SK-N-SH (cell line): ENCODE results near the gene STKLD1. TPM values are rescaled to one million over a fixed set of nuclear protein-coding genes. Genes with fewer than 3 reads are reported as not detected.

ENCODE experiments used
- CTCF ChIA-PET: fragments of 300-600, 350-600 bp; formaldehyde crosslinking; extraction: SDS; loops from one replicate; lab custom pipeline; 2021; lab: Yijun Ruan, JAX
- POLR2A ChIA-PET: fragments of 350-600 bp; sonication (Branson Sonifier 250); formaldehyde crosslinking; extraction: SDS; loops from one replicate; lab custom pipeline; 2020; ENCODE audit warnings: antibody characterized with exemption, inconsistent platforms; lab: Yijun Ruan, JAX
- DNase-seq: peaks from one replicate; pipeline ENCODE4 v3.0.0; 2012
- H2AFZ ChIP-seq: fragments of 200-600 bp; sonication (generic); 2 replicates; pipeline ENCODE4 v1.8.1; 2016; ENCODE audit warnings: antibody characterized with exemption, mild to moderate bottlenecking, low read depth
- H3F3A ChIP-seq: fragments of 200-600 bp; sonication (generic); replicated peaks from 2 replicates; pipeline ENCODE3; 2016; ENCODE audit warnings: antibody characterized with exemption, mild to moderate bottlenecking; ENCODE audit not compliant: insufficient read depth
- H3K27ac ChIP-seq, 2 experiments: fragments of 200-500 bp in 1 of 2; fragments of 200-600 bp in 1 of 2; sonication (Bioruptor generic) in 1 of 2; sonication (generic), shearing (Covaris generic) in 1 of 2; 2 replicates each; pipeline versions ENCODE4 v1.5.1 to v1.6.1; 2014 to 2016; ENCODE audit warnings: low read depth in 2 of 2, inconsistent platforms in 1 of 2, low read length in 1 of 2, mild to moderate bottlenecking in 1 of 2, mixed read lengths in 1 of 2
- H3K27me3 ChIP-seq: fragments of 200-600 bp; sonication (generic), shearing (Covaris generic); 2 replicates; pipeline ENCODE4 v1.6.1; 2016; ENCODE audit warnings: mixed run types; ENCODE audit not compliant: insufficient read depth
- H3K36me3 ChIP-seq, 2 experiments: fragments of 200-500 bp in 1 of 2; fragments of 200-600 bp in 1 of 2; sonication (Bioruptor generic) in 1 of 2; sonication (generic) in 1 of 2; replicated peaks in 1 of 2; 2 replicates each; pipeline versions ENCODE3 to v1.5.1; 2014 to 2016; ENCODE audit warnings: low read length in 1 of 2, mild to moderate bottlenecking in 1 of 2; ENCODE audit not compliant: insufficient read depth in 2 of 2, control insufficient read depth in 1 of 2
- H3K4me1 ChIP-seq, 2 experiments: fragments of 200-500 bp in 1 of 2; fragments of 200-600 bp in 1 of 2; sonication (Bioruptor generic) in 1 of 2; sonication (generic), shearing (Covaris generic) in 1 of 2; 2 replicates each; pipeline versions ENCODE4 v1.5.1 to v1.6.1; 2014 to 2016; ENCODE audit warnings: low read depth in 1 of 2, low read length in 1 of 2, mixed run types in 1 of 2; ENCODE audit not compliant: insufficient read depth in 2 of 2, control insufficient read depth in 1 of 2
- H3K4me2 ChIP-seq: fragments of 200-600 bp; sonication (generic), shearing (Covaris generic); 2 replicates; pipeline ENCODE4 v1.6.1; 2017; ENCODE audit warnings: mixed run types
- H3K4me3 ChIP-seq, 2 experiments: fragments of 200-500 bp in 1 of 2; fragments of 200-600 bp in 1 of 2; sonication (Bioruptor generic) in 1 of 2; sonication (generic), shearing (Covaris generic) in 1 of 2; 2 replicates each; pipeline versions ENCODE4 v1.5.1 to v1.8.1; 2014 to 2016; ENCODE audit warnings: low read depth in 2 of 2, inconsistent platforms in 1 of 2, low read length in 1 of 2, mild to moderate bottlenecking in 1 of 2, mixed read lengths in 1 of 2, moderate library complexity in 1 of 2
- H3K79me2 ChIP-seq: fragments of 200-600 bp; sonication (generic); 2 replicates; pipeline ENCODE4 v1.8.1; 2017; ENCODE audit warnings: mild to moderate bottlenecking; ENCODE audit not compliant: insufficient read depth
- H3K9ac ChIP-seq: fragments of 200-600 bp; sonication (generic); 2 replicates; pipeline ENCODE4 v1.6.1; 2017; ENCODE audit warnings: mixed run types
- H3K9me2 ChIP-seq: fragments of 200-600 bp; sonication (generic); 2 replicates; pipeline ENCODE4 v1.6.1; 2017; ENCODE audit warnings: mixed run types
- H3K9me3 ChIP-seq: fragments of 200-600 bp; sonication (generic); 2 replicates; pipeline ENCODE4 v1.6.1; 2017; ENCODE audit warnings: mixed run types, mild to moderate bottlenecking, moderate library complexity
- H4K20me1 ChIP-seq: fragments of 200-600 bp; sonication (generic); 2 replicates; pipeline ENCODE4 v1.6.1; 2017; ENCODE audit warnings: mild to moderate bottlenecking, mixed run types; ENCODE audit not compliant: insufficient read depth
- CTCF ChIP-seq: fragments of 200-600 bp; sonication (generic); IDR thresholded peaks from 2 replicates; pipeline ENCODE4 v1.6.1; 2017; ENCODE audit warnings: antibody characterized with exemption, mild to moderate bottlenecking, moderate library complexity
- EZH2phosphoT487 ChIP-seq: fragments of 200-600 bp; sonication (generic); IDR thresholded peaks from 2 replicates; pipeline ENCODE4 v1.6.1; 2017; ENCODE audit warnings: low read depth, mixed run types, mild to moderate bottlenecking, antibody characterized with exemption, moderate library complexity, borderline replicate concordance
- FOSL2 ChIP-seq: IDR thresholded peaks from 2 replicates; pipeline ENCODE4 v1.4.0; 2012; ENCODE audit warnings: low read depth, mild to moderate bottlenecking, moderate library complexity, borderline replicate concordance
- FOXM1 ChIP-seq: IDR thresholded peaks from 2 replicates; pipeline ENCODE4 v1.4.0; 2012; ENCODE audit warnings: low read depth, mild to moderate bottlenecking
- MXI1 ChIP-seq: IDR thresholded peaks from 2 replicates; pipeline ENCODE4 v1.6.1; 2012; ENCODE audit warnings: mild to moderate bottlenecking, low read depth, low read length, improper control_type of control experiment
- POLR2AphosphoS5 ChIP-seq: IDR thresholded peaks from 2 replicates; pipeline ENCODE4 v1.6.1; 2012; ENCODE audit warnings: low read depth, low read length
- RAD21 ChIP-seq: IDR thresholded peaks from 2 replicates; pipeline ENCODE4 v1.6.1; 2012; ENCODE audit warnings: mild to moderate bottlenecking, low read length
- RCOR1 ChIP-seq: fragments of 150-350 bp; IDR thresholded peaks from 2 replicates; pipeline ENCODE4 v1.6.1; 2017; ENCODE audit warnings: antibody characterized with exemption, low read length
- REST ChIP-seq: IDR thresholded peaks from 2 replicates; pipeline ENCODE4 v1.6.1; 2012; ENCODE audit warnings: mild to moderate bottlenecking, low read depth, low read length, moderate library complexity
- RFX5 ChIP-seq: IDR thresholded peaks from 2 replicates; pipeline ENCODE4 v1.6.1; 2012; ENCODE audit warnings: mild to moderate bottlenecking, improper control_type of control experiment, low read length
- TCF12 ChIP-seq: IDR thresholded peaks from 2 replicates; pipeline ENCODE4 v1.4.0; 2012
- YY1 ChIP-seq: IDR thresholded peaks from 2 replicates; pipeline ENCODE4 v1.4.0; 2012; ENCODE audit warnings: low read depth, mild to moderate bottlenecking
- WGBS: methylation state at CpG from one replicate; pipeline ENCODE4 v1.1.6; 2017; ENCODE audit warnings: low lambda C conversion rate; 5-methylcytosine and 5-hydroxymethylcytosine counted together
- polyA plus RNA-seq, 3 experiments: library from polyadenylated mRNA; depleted of rRNA; stranded (reverse); fragments of >200 nt; gene quantifications; 2 replicates each; pipeline ENCODE4 v1.2.3, GENCODE V29; 2012
- TF ChIP-seq, protein P1 (sequence below): IDR thresholded peaks from 2 replicates; pipeline ENCODE4 v1.4.0; 2012; ENCODE audit warnings: low read depth
- TF ChIP-seq, protein P2 (sequence below): IDR thresholded peaks from 2 replicates; pipeline ENCODE4; 2012

The STKLD1 gene
- polyA plus RNA-seq, 1 of the 3 experiments (the other 2 are of a cell fraction), result 2.3 TPM

DNA sequence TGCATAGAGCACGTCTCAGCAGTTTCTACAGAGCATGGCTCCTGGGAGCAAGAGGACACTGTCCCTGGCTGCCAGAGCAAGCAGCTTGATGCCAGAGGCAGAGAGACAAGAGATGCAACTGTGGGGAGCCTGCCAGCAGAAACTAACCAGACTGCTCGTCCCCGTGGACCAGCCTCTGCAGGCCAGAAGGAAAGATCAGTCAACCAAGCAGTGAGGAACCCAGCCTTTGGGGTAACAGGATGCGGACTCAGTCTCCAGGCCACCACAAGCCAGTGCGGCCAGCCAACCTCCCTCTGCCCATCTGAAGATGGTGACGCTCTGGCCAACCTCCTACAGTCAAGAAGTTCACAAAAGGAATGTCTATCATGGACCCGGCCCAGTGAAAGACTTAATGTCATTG, 4.0 kb upstream of the STKLD1 start:
- Histone ChIP-seq H3K9me3 (no peaks in the 10 kb centered on the region), H3K9me2 (no peaks in the 10 kb centered on the region), H3K9ac (no peak overlapping the region), H3K27me3 (no peaks in the 10 kb centered on the region), H3K4me3 (no peak overlapping the region), H3K79me2 (peaks cover 90% of the 10 kb centered on the region), H4K20me1 (peaks cover 81% of the 10 kb centered on the region), H3K4me2 (no peak overlapping the region), H2AFZ (no peak overlapping the region), H3F3A (peaks cover under 1% of the 10 kb centered on the region), H3K4me1 (peaks cover 5 to 44% of the 10 kb centered on the region in 2 experiments; a peak in 3 of 4 replicates), H3K27ac (no peak overlapping the region; a peak in 1 of 4 replicates), H3K36me3 (peaks cover 29 to 45% of the 10 kb centered on the region in 2 experiments)
- WGBS, result 100% methylated on average over 5 of the region's 7 CpGs
- TF ChIP-seq, protein P1, sequence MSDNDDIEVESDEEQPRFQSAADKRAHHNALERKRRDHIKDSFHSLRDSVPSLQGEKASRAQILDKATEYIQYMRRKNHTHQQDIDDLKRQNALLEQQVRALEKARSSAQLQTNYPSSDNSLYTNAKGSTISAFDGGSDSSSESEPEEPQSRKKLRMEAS, result no peak
- TF ChIP-seq RCOR1 (no peak), TCF12 (no peak), RFX5 (no peak), CTCF (no peak), YY1 (no peak), FOSL2 (no peak), EZH2phosphoT487 (no peak), RAD21 (no peak), FOXM1 (no peak), MXI1 (no peak), REST (no peak), POLR2AphosphoS5 (no peak)
- TF ChIP-seq, protein P2, sequence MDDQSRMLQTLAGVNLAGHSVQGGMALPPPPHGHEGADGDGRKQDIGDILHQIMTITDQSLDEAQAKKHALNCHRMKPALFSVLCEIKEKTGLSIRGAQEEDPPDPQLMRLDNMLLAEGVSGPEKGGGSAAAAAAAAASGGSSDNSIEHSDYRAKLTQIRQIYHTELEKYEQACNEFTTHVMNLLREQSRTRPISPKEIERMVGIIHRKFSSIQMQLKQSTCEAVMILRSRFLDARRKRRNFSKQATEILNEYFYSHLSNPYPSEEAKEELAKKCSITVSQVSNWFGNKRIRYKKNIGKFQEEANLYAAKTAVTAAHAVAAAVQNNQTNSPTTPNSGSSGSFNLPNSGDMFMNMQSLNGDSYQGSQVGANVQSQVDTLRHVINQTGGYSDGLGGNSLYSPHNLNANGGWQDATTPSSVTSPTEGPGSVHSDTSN, result no peak
- ChIA-PET CTCF (interaction anchor here (1.1 to 2.5 kb wide), 4 partner anchors 10 to 114 kb away, joined by 3 to 7 read pairs (median 6); partner anchors contain the start of genes SURF1 and SURF2), POLR2A (interaction anchor here (1.3 kb wide), 1 partner anchor 21 kb away, joined by 3 read pairs; no protein-coding TSS in a partner anchor)
- DNase-seq, result no peak
